Neural progenitor cell (in vitro differentiated cells): ENCODE measurements around the gene CLEC9A.

Experiments
- CTCF ChIP-seq: fragments of 200-600 bp; sonication (generic); IDR thresholded peaks from 2 replicates; pipeline ENCODE4 v1.5.1; 2017; ENCODE audit warnings: antibody characterized with exemption, mild to moderate bottlenecking
- EZH2phosphoT487 ChIP-seq: fragments of 200-600 bp; sonication (generic); IDR thresholded peaks from 2 replicates; pipeline ENCODE4 v1.6.1; 2017; ENCODE audit warnings: antibody characterized with exemption

- TF ChIP-seq CTCF = peak; percentile 54
- no peak for TF ChIP-seq EZH2phosphoT487
Observed at GRCh38 chr12:10033783-10034545, 3.5 kb downstream of the CLEC9A start.
